DND-41 (cell line): Measurements from ENCODE around the gene RBMS1.

Experiments used
- EZH2 ChIP-seq: IDR thresholded peaks from 3 replicates; pipeline ENCODE4 v1.6.1; 2012; ENCODE audit warnings: borderline replicate concordance, low read depth, mild to moderate bottlenecking, moderate library complexity, low read length, inconsistent platforms; ENCODE audit not compliant: severe bottlenecking
- TF ChIP-seq, protein P1 (sequence below): IDR thresholded peaks from 2 replicates; pipeline ENCODE4 v1.5.1; 2012; ENCODE audit warnings: borderline replicate concordance, low read length, moderate library complexity, mild to moderate bottlenecking; ENCODE audit not compliant: poor library complexity, severe bottlenecking; ENCODE audit errors: extremely low read depth

DNA sequence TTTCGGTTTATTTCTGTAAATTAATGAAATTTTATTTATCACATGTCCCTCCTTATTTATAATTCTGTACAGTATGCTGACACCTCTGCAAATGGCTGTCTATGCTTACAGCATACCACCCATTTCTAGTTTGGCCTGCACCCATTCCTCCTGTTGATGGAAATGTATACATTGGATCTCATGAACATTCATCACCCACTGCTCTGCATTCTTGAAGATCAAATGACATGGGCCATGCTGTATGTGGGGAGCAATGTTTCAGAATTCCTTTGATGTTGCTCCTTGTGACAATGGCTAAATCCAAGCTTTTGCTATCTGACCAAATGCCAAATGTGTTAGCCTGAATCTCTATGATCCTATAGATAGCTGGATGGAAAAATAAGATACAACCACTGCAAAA is 238.2 kb downstream of the RBMS1 start:
- TF ChIP-seq, protein P1, sequence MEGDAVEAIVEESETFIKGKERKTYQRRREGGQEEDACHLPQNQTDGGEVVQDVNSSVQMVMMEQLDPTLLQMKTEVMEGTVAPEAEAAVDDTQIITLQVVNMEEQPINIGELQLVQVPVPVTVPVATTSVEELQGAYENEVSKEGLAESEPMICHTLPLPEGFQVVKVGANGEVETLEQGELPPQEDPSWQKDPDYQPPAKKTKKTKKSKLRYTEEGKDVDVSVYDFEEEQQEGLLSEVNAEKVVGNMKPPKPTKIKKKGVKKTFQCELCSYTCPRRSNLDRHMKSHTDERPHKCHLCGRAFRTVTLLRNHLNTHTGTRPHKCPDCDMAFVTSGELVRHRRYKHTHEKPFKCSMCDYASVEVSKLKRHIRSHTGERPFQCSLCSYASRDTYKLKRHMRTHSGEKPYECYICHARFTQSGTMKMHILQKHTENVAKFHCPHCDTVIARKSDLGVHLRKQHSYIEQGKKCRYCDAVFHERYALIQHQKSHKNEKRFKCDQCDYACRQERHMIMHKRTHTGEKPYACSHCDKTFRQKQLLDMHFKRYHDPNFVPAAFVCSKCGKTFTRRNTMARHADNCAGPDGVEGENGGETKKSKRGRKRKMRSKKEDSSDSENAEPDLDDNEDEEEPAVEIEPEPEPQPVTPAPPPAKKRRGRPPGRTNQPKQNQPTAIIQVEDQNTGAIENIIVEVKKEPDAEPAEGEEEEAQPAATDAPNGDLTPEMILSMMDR, result no peak
- TF ChIP-seq EZH2, result no peak
